GM19035 (cell line): ENCODE results near the gene QSER1.
"Not testable (repeated sequence)": the region's sequence is repeated elsewhere in the genome, so short reads cannot be mapped to it uniquely, and the experiment has no call there.

Source experiments
- ATAC-seq: cut with Tn5 transposase; IDR thresholded peaks from one replicate; pipeline ENCODE4 v1.9.1; 2021; ENCODE audit not compliant: unreplicated experiment

QSER1 gene

GRCh38 chr11:32931606-32932005 is 39.0 kb downstream of the QSER1 start:
- no peak for ATAC-seq

GRCh38 chr11:32932196-32932595 is 39.6 kb downstream of the QSER1 start:
- ATAC-seq: no peak

DNA sequence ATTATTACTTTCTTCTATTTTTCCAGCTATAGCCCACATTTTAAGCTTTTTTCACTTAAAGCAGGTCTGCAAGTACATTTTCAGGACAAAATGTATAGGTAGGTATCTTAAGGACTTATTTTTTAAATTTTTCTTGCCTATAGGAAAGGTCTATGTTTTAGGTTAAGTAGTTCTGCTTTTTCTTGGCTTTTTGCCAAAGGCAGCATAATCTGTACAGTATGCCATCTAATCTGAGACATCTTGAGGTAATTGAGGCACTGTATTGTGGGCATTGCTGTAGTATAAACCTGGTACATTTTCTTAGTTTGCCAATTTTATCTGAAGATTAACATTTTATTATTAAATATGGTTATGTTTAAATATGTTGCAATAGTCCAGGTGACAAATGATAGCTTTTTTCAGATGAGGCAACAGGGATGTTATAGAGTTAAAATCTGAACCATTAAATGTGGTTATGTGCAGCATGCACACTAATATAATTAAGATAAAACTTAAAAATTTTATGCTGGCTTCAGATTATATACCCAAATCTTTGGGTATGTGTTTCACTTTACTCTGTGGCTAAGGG is 42.9 kb downstream of the QSER1 start:
- ATAC-seq: no peak

DNA sequence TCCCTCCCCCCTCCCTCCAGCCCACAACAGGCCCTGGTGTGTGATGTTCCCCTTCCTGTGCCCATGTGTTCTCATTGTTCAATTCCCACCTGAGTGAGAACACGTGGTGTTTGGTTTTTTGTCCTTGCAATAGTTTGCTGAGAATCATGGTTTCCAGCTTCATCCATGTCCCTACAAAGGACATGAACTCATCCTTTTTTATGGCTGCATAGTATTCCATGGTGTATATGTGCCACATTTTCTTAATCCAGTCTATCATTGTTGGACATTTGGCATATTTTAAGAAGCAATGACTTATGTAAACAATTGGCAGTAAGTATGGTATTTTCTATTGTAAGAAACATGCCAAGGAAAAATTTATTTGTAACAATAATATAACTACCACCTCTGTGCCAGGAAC is 43.6 kb downstream of the QSER1 start:
- not testable (repeated sequence) for ATAC-seq

GRCh38 chr11:32937283-32937682 is 44.7 kb downstream of the QSER1 start:
- not testable (repeated sequence) for ATAC-seq

GRCh38 chr11:32939046-32939445 is 46.4 kb downstream of the QSER1 start:
- no peak for ATAC-seq

GRCh38 chr11:32939866-32940265 is 47.3 kb downstream of the QSER1 start:
- ATAC-seq: no peak

GRCh38 chr11:32940865-32941264 is 48.3 kb downstream of the QSER1 start:
- ATAC-seq: no peak

DNA sequence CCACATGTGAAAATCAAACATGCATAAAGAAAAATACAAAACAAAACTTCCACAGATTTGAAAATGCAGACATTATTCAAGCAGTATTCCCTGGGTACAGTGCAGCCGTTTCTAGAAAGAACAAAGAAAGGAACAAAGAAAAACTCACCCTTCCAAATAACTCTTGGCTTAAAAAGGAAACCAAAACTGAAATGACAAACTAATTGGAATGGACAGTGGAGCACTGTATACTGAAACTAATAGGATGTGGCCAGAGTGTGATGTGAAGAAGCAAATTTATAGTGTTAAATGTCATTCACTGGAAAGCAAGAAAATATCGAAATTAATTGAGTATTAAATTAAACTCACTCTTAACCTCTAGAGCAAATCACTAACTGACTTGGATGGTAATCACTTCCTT is 55.4 kb downstream of the QSER1 start:
- ATAC-seq: no peak

- no peak for ATAC-seq
Measured at GRCh38 chr11:32949739-32950138, 57.1 kb downstream of the QSER1 start.

- ATAC-seq: no peak
Measured at GRCh38 chr11:32952421-32952820, 59.8 kb downstream of the QSER1 start.

- ATAC-seq: no peak
Measured at GRCh38 chr11:32953700-32954099, 61.1 kb downstream of the QSER1 start.

DNA sequence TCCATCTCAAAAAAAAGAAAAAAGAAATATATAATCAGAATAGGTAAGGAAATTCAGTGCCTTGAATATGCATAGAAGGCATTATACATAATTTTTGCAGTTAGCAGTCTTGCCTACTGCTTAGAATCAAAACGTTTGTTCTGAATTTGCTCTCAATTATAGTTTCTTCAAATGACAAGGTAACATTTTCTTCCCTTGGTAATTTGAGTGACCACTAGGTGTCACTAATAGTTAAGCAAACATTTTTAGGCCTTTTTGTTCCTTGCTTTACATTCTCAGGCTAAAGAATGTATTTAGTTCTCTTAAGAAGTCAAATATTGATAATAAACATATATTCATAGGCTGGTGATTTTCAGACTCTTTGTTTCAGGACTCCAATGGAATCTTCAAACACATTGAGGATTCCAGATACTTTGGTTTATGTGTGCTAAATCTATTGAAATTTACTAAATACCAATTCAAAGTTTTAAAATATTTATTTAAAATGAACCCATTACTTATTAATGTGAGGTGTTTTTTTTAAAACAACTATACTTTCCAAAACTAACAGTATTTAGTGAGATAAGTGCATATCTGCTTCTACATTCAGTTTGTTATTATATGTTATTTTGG is 68.0 kb downstream of the QSER1 start:
- ATAC-seq: no peak

DNA sequence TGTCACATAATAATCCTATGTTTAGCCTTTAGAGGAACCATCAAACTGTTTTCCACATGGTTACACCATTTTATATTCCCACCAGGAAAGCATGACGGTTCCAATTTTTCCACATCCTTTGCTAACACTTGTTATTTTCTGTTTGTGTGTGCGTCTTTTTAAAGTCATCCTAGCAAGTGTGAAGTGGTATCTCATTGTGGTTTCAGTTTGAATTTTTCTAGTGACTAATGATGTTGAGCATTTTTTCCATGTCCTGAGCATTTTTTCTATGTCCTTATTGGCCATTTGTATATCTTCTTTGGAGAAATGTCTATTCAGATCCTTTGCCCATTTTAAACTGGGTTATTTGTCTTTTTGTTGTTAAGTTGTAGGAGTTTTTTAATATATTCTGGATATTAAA is 69.4 kb downstream of the QSER1 start:
- ATAC-seq: no peak

GRCh38 chr11:32963721-32964120 is 71.1 kb downstream of the QSER1 start:
- ATAC-seq: no peak

DNA sequence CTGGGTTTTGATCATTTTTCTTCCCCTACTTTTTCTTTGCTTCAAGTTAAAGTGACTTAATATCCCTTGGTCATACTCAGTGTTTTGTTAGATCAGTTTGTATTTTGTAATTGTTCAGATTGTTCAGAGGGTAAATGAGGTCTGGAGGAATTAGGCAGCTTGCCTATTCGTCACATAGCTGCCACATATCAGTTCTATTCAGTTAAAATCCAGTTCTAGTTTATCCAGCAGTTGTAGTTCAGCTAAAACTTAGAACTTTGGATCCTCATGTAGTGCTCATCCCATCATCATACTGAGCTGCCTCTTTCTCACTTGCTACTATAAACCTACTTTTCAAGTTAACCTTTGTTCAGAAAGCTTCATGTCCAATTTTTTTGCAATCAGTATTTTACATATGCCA is 75.9 kb downstream of the QSER1 start:
- no peak for ATAC-seq

GRCh38 chr11:32972233-32972632 is 79.6 kb downstream of the QSER1 start:
- not testable (repeated sequence) for ATAC-seq

DNA sequence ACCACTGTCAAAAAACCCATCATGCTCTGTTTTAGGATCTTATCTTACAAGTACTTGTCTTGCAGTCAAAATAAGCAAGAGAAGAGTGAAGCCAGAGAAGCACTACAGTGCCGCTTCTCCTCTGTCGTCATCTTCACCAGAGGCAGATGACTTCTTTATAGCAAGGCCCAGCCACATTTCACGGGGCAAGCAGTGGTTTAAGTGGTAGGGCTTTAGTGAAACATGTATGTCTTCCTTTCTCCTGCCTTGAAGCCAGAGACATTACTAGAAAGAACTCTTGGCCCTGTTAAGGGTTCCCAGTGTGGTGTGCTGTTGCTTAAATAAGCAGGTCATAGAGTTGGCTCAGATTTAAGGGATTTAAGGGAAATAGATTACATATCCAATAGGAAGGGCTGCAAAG is 80.2 kb downstream of the QSER1 start:
- no peak for ATAC-seq

DNA sequence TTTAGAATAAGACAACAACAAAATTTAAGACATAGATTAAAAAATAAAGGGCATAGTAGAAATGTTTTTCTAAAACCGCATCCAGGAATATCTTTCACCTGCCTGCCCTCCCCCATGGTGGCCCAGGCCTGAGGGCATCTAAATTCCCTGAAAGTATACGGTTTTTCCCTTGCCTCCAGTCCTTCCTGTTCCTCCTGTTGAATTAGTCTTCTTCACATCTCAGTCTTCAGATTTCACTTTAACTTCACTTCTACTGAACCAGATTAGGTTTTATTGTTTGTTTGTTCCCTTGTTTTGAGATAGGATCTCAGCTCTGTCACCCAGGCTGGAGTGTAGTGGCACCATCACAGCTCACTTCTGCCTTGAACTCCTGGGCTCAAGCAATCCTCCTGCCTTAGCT is 90.0 kb downstream of the QSER1 start:
- no peak for ATAC-seq

GRCh38 chr11:32983506-32983905 is 90.9 kb downstream of the QSER1 start:
- ATAC-seq: no peak

DNA sequence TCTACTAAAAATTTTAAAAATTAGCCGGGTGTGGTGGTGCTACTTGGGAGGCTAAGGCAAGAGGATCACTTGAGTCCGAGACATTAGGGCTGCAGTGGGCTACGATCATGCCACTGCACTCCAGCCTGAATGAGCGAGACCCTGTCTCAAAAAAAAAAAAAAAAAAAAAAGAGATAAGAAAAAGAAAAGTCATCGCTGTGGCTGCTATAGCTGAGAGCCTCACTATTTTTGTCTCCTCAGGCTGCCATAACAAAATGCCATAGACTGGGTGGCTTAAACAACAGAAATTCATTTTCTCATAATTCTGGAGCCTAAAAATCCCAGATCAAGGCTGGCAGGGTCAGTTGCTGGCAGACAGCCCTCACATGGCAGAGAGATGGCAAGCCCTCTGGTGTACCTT is 93.0 kb downstream of the QSER1 start:
- ATAC-seq: no peak

DNA sequence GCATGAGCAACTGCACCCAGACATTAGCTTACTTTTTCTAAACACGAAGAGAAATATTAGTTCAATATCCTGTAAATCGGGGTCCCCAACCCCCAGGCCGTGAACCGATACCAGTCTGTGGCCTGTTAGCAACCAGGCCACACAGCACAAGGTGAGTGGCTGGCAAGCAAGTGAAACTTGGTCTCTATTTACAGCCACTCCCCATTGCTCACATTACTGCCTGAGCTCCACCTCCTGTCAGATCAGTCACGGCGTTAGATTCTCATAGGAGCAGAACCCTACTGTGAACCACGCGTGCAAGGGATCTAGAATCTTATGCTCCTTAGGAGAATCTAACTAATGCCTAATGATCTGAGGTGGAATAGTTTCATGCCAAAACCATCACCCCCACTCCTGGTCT is 95.2 kb downstream of the QSER1 start:
- ATAC-seq: no peak

- no peak for ATAC-seq
Measured at GRCh38 chr11:32990481-32990880, 97.9 kb downstream of the QSER1 start.
